GM19328 (cell line): ENCODE data around the gene ASIC4.

Source experiments
- ATAC-seq: cut with Tn5 transposase; IDR thresholded peaks from one replicate; pipeline ENCODE4 v1.9.1; 2021; ENCODE audit warnings: mild to moderate bottlenecking, moderate library complexity; ENCODE audit not compliant: unreplicated experiment

Gene ASIC4

DNA sequence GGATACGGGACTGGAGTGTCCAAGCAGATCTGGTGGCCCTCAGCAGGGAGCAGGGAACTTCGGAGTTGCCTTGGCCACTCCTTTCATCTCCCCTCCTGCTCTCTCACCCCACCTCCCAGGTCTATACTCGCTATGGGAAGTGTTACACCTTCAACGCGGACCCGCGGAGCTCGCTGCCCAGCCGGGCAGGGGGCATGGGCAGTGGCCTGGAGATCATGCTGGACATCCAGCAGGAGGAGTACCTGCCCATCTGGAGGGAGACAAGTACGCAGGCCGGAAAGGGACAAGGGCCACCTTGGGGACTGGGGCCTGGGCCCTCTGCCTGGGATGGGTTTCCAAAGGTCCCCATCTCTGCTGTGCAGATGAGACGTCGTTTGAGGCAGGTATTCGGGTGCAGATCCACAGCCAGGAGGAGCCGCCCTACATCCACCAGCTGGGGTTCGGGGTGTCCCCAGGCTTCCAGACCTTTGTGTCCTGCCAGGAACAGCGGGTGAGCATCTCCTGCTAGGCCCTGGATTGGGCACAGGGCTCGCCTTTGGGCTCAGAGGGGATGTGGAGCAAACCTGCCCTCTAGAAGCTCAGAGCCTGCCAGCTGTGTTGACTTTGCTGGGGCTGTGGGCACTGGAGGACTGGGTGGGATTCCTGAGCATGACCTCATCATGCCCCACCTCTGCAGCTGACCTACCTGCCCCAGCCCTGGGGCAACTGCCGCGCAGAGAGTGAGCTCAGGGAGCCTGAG is 17.5 kb downstream of the ASIC4 start:
- ATAC-seq: no peak

DNA sequence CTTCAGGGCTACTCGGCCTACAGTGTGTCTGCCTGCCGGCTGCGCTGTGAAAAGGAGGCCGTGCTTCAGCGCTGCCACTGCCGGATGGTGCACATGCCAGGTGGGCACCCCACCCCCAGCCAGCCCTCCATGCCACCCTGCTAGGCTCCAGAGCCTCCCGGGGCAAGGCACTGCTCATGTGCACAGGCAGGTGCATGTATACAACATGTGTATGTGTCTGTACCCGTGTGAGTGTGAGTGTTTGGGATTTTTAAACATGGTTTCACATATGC is 18.0 kb downstream of the ASIC4 start:
- ATAC-seq: no peak

DNA sequence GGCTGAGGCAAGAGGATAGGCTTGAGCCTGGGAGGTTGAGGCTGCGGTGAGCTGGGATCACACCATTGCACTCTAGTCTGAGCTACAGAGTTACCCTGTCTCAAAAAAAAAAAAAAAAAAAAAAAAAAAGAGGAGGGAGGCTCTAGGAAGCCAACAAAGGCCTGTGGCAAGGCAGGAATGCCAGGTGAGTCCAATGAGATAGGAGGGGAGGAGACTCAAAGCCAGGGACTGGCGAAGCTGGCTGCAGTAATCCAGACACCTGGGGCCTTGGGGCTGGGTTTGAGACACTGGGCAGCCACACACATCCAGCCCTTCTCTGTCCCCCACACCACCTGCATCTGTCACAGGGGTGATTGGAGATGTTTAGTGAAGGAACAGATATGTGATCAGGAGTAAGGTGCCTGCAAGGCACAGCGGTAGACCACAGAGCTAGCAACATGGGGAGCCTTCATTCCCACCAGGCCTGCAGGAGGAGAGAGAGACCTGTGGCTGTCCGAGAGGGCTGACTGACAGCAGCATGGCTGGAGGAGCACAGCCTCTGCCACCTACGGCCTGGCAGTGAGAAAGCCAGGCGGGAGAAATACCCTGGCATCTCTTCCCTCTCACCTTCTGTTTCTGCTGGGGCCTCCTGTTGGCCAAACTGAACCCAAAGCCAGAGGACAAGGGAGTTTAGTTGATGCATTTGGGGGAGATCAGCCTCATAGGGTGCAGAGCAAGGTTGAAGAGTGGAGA is 19.8 kb downstream of the ASIC4 start:
- ATAC-seq: no peak

- ATAC-seq: no peak
Observed at GRCh38 chr2:219536425-219536824, 22.1 kb downstream of the ASIC4 start.

DNA sequence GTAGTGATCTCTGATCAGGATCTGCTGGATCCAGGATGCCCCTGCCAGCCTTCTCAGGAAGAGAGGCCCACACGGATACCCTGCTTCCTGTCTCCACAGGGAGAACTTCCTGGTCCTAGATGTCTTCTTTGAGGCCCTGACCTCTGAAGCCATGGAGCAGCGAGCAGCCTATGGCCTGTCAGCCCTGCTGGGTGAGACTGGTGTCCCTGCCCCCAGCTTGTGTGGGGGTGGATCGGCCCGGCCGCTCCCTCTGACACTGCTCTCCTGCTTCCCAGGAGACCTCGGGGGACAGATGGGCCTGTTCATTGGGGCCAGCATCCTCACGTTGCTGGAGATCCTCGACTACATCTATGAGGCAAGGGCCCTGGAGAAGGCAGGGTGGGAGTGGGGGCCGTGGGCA is 22.7 kb downstream of the ASIC4 start:
- ATAC-seq: no peak

- ATAC-seq: no peak
Observed at GRCh38 chr2:219537657-219538488, 23.6 kb downstream of the ASIC4 start.

DNA sequence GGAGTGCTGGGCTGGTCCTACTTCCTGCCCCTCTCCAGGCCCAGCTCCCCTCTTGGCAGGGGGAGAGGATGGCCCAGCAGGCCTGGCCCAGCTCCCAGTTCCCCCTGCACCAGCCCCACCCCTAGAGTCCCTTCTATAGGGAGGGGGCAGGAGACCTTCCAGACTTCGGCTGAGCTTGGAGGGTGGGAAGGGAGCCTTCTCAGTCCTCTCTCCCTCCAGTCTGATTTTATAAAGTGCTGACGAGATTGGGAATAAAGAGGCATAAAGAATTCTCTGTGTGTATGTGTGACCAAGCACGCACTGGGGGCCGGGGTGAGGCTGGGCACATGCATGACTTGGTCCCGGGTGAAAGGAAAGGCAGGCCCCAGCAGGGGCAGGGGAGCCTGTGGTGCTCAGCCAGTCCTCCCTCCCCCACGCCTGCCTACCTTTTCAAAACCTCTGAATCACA is 24.2 kb downstream of the ASIC4 start:
- ATAC-seq: no peak

GRCh38 chr2:219538956-219539788 is 24.9 kb downstream of the ASIC4 start:
- no peak for ATAC-seq

DNA sequence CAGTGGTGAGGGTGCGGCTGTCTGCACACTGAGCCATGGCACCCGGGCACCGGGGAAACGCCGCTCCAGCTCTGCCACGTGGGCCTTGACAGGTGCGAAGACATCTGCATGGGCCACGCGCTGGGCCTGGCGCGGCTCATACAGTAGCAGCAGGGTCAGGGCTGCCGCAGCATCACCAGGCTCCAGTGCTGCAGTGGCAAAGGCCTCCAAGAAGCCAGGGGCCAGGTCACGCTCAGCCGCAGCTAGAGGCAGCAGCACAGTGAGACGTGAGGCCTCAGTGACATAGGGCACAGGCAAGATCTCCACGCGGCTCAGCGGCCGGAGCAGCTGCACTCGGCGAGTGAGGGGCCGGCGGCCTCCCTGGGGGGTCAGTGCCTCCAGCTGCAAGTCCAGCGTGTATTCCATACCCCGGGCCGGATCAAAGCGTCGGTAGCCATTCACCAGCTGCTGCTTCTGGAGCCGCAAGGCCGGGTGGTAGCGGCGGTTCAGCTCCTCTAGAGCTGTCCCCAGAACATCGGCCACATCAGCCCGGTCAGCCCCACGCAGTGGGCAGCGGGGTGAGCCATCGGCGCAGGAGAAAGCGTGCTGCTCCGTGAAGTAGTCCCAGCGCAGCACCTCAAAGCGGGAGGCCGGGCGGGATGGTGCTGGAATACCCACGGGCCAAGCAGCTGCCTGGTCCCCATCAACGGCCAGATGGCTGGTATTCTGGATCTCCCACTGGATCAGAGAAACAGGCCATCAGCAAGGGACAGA is 25.8 kb downstream of the ASIC4 start:
- ATAC-seq: no peak

DNA sequence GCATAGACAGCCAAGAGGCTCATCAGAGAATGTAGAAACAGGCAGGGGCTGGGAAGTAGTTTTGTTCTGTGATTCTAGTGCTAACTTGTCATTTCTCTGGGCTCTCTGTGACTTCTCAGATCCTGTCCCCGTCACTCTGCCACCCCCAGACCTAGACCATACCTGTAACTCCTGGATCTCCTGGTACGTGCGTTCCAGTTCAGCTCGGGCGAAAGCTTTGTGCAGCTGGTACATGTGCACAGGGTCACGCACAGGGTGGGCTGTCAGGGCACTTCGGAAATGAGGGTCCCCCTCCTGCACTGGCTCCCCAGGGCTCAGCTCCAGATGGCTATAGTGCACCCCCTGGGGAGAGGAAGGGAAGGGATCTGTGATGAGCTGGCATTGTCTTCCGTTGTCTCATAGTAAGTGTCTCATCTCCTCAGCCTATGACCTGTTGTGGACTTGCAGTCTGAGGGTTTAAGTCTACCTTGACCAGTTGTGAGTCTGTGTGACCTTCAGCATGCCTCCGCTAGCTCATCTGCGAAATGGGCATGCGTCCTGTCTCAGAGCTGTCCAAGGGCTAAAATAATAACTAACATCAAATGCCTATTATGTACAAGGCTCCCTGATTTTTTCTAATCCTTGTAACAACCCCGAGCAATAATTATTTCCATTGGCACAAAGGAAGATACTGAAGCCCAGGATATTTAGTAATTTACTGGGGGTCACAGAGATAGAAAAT is 26.7 kb downstream of the ASIC4 start:
- no peak for ATAC-seq

- ATAC-seq: peak; percentile 44
Observed at GRCh38 chr2:219541611-219542180, 27.4 kb downstream of the ASIC4 start.

DNA sequence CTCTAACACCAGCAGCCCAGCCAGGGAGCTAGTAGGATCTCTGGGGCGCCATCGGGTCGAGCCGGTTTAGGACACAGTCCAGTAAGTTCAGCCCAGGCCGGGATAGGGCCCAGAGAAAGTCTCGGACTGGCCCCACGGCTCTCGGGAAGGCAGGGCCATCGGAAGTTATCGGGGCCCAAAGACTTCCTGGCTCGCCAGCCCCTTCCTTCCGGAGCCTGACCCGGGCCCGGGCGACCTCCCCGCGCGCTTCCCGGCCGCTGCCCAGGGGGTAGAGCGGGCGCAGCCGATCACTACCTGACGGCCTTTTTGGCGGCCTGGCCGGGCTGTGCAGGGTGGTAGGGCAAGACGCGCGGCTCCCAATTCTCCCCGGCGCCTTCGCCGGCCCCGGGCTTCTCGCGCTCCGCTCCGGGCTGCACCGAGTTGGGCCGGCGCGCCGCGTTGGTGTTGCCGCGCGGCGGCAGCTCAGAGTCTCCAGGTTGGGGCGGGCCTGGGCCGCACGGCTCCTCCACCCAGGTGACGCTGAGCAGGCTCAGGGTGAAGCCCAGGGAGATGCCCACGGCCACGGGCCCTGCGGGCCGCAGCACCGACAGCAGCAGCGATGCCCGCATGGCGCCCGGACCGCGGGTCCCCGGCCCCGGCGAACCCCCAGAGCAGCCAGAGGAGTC is 28.8 kb downstream of the ASIC4 start:
- peak; percentile 32 for ATAC-seq

DNA sequence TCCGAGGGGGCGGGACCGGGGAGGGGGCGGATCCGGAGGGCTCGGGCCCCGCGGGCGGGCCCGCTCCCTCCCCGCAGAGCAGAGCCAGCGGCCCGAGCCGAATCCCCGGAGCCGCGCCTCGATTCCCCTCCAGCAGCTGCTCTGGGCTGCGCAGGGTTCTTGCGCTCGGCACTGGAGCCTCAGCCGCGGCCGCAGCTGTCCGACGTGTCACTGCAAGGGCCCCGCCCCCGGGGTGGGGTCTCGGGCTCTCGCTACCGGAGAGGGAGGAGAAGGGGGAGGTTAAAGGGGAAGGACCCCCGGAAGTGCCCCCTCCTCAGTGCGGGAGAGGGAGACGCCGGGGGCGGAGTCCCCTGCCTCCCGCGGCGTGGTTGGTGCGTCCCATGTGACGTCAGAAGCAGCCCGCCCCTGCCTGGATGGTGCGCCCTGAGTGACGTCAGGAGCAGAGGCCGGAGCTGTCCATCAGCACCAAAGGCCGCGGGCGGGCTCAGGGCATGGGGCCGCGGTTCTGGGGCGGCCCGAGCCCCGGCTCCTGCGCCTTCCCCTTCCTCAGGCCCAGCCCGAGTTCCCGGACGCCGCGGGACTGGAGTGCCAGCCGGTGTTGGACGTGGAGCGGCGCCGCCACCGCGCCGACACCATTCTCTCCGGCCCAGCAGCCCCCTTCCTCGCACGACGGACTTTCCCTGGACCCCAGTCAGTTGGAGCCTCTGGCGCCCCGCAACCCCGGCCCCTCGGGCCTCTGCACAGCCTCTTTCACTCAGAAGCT is 29.5 kb downstream of the ASIC4 start, which contains the start of the genes CHPF and TMEM198:
Gene CHPF (minus strand): TSS at position 214 of the 763 bp plus-strand sequence. CDS start 271 bp downstream, outside the sequence.
Gene TMEM198 (plus strand): TSS at position 433 of the 763 bp plus-strand sequence. CDS start 700 bp downstream, outside the sequence.
- ATAC-seq: peak; percentile 73

DNA sequence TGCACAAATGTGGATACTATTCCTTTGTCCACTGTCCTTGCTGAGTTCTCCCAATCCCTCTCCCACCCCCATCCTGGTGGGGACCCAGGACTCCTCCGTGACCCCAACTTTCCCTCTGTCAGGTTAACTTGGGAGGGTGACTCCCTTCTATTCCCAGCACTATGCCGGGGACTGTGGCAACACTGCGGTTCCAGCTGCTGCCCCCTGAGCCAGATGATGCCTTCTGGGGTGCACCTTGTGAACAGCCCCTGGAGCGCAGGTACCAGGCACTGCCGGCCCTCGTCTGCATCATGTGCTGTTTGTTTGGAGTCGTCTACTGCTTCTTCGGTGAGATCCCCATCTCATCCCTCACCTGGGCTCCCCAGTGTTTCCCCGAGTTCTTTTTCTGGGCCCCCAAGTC is 30.3 kb downstream of the ASIC4 start:
- no peak for ATAC-seq

DNA sequence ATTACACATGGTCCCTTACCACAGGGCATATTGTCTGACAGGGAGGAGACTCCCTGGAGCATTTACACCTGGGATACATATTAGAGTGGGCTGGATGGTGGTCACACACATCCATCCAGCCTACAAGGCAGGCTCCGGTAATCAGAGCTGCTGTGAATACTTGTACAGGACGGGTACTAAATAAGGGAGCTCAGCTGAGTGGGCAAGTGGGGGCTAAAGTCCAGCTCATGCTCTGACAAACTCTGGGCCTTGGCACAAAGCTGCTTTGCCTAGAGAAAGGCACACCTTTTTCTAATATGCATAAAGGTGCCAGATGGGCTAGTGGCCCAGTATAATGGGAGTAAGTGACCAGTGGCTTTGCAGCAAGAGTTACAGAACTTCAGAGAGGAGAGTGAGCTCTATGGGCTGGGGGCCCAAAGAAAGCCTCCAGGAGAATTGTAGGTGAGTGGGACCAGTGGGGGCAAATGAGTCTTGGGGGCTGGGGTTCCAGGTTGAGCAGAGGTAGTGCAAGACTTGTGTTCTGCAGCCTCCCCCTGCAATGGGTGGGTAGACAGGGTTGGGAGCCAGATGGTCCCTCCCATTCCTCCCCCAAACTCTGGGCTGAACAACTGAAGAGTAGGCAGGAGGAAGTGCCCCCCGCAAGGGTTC is 31.1 kb downstream of the ASIC4 start:
- ATAC-seq: no peak

GRCh38 chr2:219545943-219546352 is 31.7 kb downstream of the ASIC4 start:
- no peak for ATAC-seq

DNA sequence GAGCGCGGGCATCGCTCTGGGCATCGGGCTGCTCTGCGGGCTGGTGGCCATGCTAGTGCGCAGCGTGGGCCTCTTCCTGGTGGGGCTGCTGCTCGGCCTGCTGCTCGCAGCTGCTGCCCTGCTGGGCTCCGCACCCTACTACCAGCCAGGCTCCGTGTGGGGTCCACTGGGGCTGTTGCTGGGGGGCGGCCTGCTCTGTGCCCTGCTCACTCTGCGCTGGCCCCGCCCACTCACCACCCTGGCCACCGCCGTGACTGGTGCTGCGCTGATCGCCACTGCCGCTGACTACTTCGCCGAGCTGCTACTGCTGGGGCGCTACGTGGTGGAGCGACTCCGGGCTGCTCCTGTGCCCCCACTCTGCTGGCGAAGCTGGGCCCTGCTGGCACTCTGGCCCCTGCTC is 33.3 kb downstream of the ASIC4 start:
- ATAC-seq: no peak
